ENCODE data around the gene GRIN2C. TPM values are rescaled to one million over a fixed set of nuclear protein-coding genes. Genes with fewer than 3 reads are reported as not detected.
"Not testable (repeated sequence)": the region's sequence is repeated elsewhere in the genome, so short reads cannot be mapped to it uniquely, and the experiment has no call there.

GRIN2C gene
- 10 to 100 TPM; 30.4 to 62.8 (median 51.3) TPM for total RNA-seq
- polyA plus RNA-seq, result 31.4 TPM
- long read RNA-seq, donor 1, full-length matches to known transcripts, result 1 of 152 reads
- long read RNA-seq, donor 1, partial matches to known transcripts, result 64 of 152 reads
- long read RNA-seq, donor 1, other reads (novel, unspliced or antisense), result 87 of 152 reads
- long read RNA-seq, donor 2, partial matches to known transcripts, result 48 of 112 reads
- long read RNA-seq, donor 2, other reads (novel, unspliced or antisense), result 64 of 112 reads
- long read RNA-seq, donor 3, partial matches to known transcripts, result 25 of 65 reads
- long read RNA-seq, donor 3, other reads (novel, unspliced or antisense), result 40 of 65 reads
- long read RNA-seq, donor 4, partial matches to known transcripts, result 24 of 74 reads
- long read RNA-seq, donor 4, other reads (novel, unspliced or antisense), result 50 of 74 reads

- H3K9me3 ChIP-seq (ENCODE audit: control insufficient read depth, low read length), result no peaks in the 10 kb centered on the region
- peak in 1 of 2 donors; percentile 5 for ATAC-seq
- 2% methylated on average over 72 of the region's 72 CpGs for WGBS
- peak within 1 kb of the TSS; percentile 43 for H3K27ac ChIP-seq (ENCODE audit: low read length)
- no peaks in the 10 kb centered on the region for H3K27me3 ChIP-seq (ENCODE audit: control insufficient read depth, insufficient read depth)
- H3K4me1 ChIP-seq (ENCODE audit: control insufficient read depth, insufficient read depth, low read length), result peaks cover 4% of the 10 kb centered on the region
- peak in 2 of 3 donors; percentile 79 to 82 for DNase-seq
- H3K4me3 ChIP-seq (ENCODE audit: low read length), result peak within 1 kb of the TSS; percentile 53
- intact Hi-C loops (cut with DNase I), result loop anchor here in 3 of 4 donors (5.0 kb wide), 3 partner anchors 47 to 112 kb away; partner anchors contain the start of gene NHERF1 (in 1 of the 3)
Observed at GRCh38 chr17:74859459-74860228, at the start of gene GRIN2C. Gene GRIN2C, minus strand, starts transcription at chr17:74859885. Its CDS starts 4,793 bp downstream, at chr17:74855092.

GRCh38 chr17:74909097-74909496 lies 49.4 kb upstream of the GRIN2C start:
- H3K4me1 ChIP-seq (ENCODE audit: control insufficient read depth, insufficient read depth, low read length); intact Hi-C loops (cut with DNase I); H3K4me3 ChIP-seq (ENCODE audit: low read length); H3K27me3 ChIP-seq (ENCODE audit: control insufficient read depth, insufficient read depth); H3K27ac ChIP-seq (ENCODE audit: low read length); DNase-seq; ATAC-seq; H3K9me3 ChIP-seq (ENCODE audit: control insufficient read depth, low read length): not testable (repeated sequence)
- WGBS, result 70% methylated on average over 4 of the region's 4 CpGs

GRCh38 chr17:74907012-74907411 lies 47.3 kb upstream of the GRIN2C start:
- no peaks in the 10 kb centered on the region for H3K9me3 ChIP-seq (ENCODE audit: control insufficient read depth, low read length)
- H3K4me3 ChIP-seq (ENCODE audit: low read length), result no peak overlapping the region
- H3K4me1 ChIP-seq (ENCODE audit: control insufficient read depth, insufficient read depth, low read length), result no peaks in the 10 kb centered on the region
- intact Hi-C loops (cut with DNase I), result no loop called here
- DNase-seq, result no peak
- H3K27ac ChIP-seq (ENCODE audit: low read length), result no peak overlapping the region
- no peaks in the 10 kb centered on the region for H3K27me3 ChIP-seq (ENCODE audit: control insufficient read depth, insufficient read depth)
- ATAC-seq, result no peak
- 96% methylated on average over 34 of the region's 34 CpGs for WGBS

GRCh38 chr17:74906214-74906793 lies 46.6 kb upstream of the GRIN2C start:
- H3K9me3 ChIP-seq (ENCODE audit: control insufficient read depth, low read length); H3K4me3 ChIP-seq (ENCODE audit: low read length); DNase-seq; H3K4me1 ChIP-seq (ENCODE audit: control insufficient read depth, insufficient read depth, low read length); H3K27me3 ChIP-seq (ENCODE audit: control insufficient read depth, insufficient read depth); H3K27ac ChIP-seq (ENCODE audit: low read length); intact Hi-C loops (cut with DNase I); ATAC-seq: not testable (repeated sequence)
- 71% methylated on average over 6 of the region's 6 CpGs for WGBS

GRCh38 chr17:74904687-74905409 lies 45.2 kb upstream of the GRIN2C start:
- H3K27ac ChIP-seq (ENCODE audit: low read length), result no peak overlapping the region
- H3K27me3 ChIP-seq (ENCODE audit: control insufficient read depth, insufficient read depth), result no peaks in the 10 kb centered on the region
- 79% methylated on average over 7 of the region's 7 CpGs for WGBS
- intact Hi-C loops (cut with DNase I), result no loop called here
- DNase-seq, result no peak
- no peak overlapping the region for H3K4me3 ChIP-seq (ENCODE audit: low read length)
- no peak for ATAC-seq
- H3K9me3 ChIP-seq (ENCODE audit: control insufficient read depth, low read length), result no peaks in the 10 kb centered on the region
- no peaks in the 10 kb centered on the region for H3K4me1 ChIP-seq (ENCODE audit: control insufficient read depth, insufficient read depth, low read length)

- Histone ChIP-seq H3K27ac (ENCODE audit: low read length) (no peak overlapping the region), H3K9me3 (ENCODE audit: control insufficient read depth, low read length) (no peaks in the 10 kb centered on the region), H3K4me1 (ENCODE audit: control insufficient read depth, insufficient read depth, low read length) (no peaks in the 10 kb centered on the region), H3K27me3 (ENCODE audit: control insufficient read depth, insufficient read depth) (no peaks in the 10 kb centered on the region), H3K4me3 (ENCODE audit: low read length) (no peak overlapping the region)
- 75% methylated on average over 6 of the region's 6 CpGs for WGBS
- intact Hi-C loops (cut with DNase I), result no loop called here
- no peak for ATAC-seq
- DNase-seq, result no peak
Observed at GRCh38 chr17:74903671-74904070, 44.0 kb upstream of the GRIN2C start.

GRCh38 chr17:74903034-74903433 lies 43.3 kb upstream of the GRIN2C start:
- Histone ChIP-seq H3K27me3 (ENCODE audit: control insufficient read depth, insufficient read depth) (no peaks in the 10 kb centered on the region), H3K27ac (ENCODE audit: low read length) (no peak overlapping the region), H3K4me1 (ENCODE audit: control insufficient read depth, insufficient read depth, low read length) (no peaks in the 10 kb centered on the region), H3K9me3 (ENCODE audit: control insufficient read depth, low read length) (no peaks in the 10 kb centered on the region), H3K4me3 (ENCODE audit: low read length) (no peak overlapping the region)
- no peak for ATAC-seq
- intact Hi-C loops (cut with DNase I), result no loop called here
- WGBS, result 86% methylated on average over 9 of the region's 9 CpGs
- no peak for DNase-seq

- DNase-seq (no peak), ATAC-seq (no peak)
- intact Hi-C loops (cut with DNase I), result no loop called here
- WGBS, result 64% methylated on average over 14 of the region's 14 CpGs
- Histone ChIP-seq H3K4me1 (ENCODE audit: control insufficient read depth, insufficient read depth, low read length) (no peaks in the 10 kb centered on the region), H3K9me3 (ENCODE audit: control insufficient read depth, low read length) (no peaks in the 10 kb centered on the region), H3K27ac (ENCODE audit: low read length) (no peak overlapping the region), H3K4me3 (ENCODE audit: low read length) (no peak overlapping the region), H3K27me3 (ENCODE audit: control insufficient read depth, insufficient read depth) (no peaks in the 10 kb centered on the region)
Observed at GRCh38 chr17:74901353-74902135, 41.9 kb upstream of the GRIN2C start.

GRCh38 chr17:74900208-74900607 lies 40.5 kb upstream of the GRIN2C start:
- 85% methylated on average over 8 of the region's 8 CpGs for WGBS
- no peaks in the 10 kb centered on the region for H3K27me3 ChIP-seq (ENCODE audit: control insufficient read depth, insufficient read depth)
- no peaks in the 10 kb centered on the region for H3K4me1 ChIP-seq (ENCODE audit: control insufficient read depth, insufficient read depth, low read length)
- H3K9me3 ChIP-seq (ENCODE audit: control insufficient read depth, low read length), result no peaks in the 10 kb centered on the region
- H3K27ac ChIP-seq (ENCODE audit: low read length), result no peak overlapping the region
- intact Hi-C loops (cut with DNase I), result no loop called here
- peak in 1 of 3 donors; percentile 8 for DNase-seq
- no peak overlapping the region for H3K4me3 ChIP-seq (ENCODE audit: low read length)
- ATAC-seq, result no peak

GRCh38 chr17:74898376-74898946 lies 38.8 kb upstream of the GRIN2C start:
- Histone ChIP-seq H3K27me3 (ENCODE audit: control insufficient read depth, insufficient read depth) (no peaks in the 10 kb centered on the region), H3K9me3 (ENCODE audit: control insufficient read depth, low read length) (no peaks in the 10 kb centered on the region), H3K4me3 (ENCODE audit: low read length) (no peak overlapping the region), H3K4me1 (ENCODE audit: control insufficient read depth, insufficient read depth, low read length) (peaks cover 2% of the 10 kb centered on the region), H3K27ac (ENCODE audit: low read length) (no peak overlapping the region)
- intact Hi-C loops (cut with DNase I), result no loop called here
- no peak for DNase-seq
- 82% methylated on average over 11 of the region's 11 CpGs for WGBS
- ATAC-seq, result no peak

Measured in right cardiac atrium (tissue), 5 donors.